Neural progenitor cell (in vitro differentiated cells): ENCODE measurements around the gene SLX1A. TPM values are rescaled to one million over a fixed set of nuclear protein-coding genes. Genes with fewer than 3 reads are reported as not detected.
"Not testable (repeated sequence)": the region's sequence is repeated elsewhere in the genome, so short reads cannot be mapped to it uniquely, and the experiment has no call there.

ENCODE experiments used
- DNase-seq: peaks from one replicate; pipeline ENCODE4 v3.0.0-alpha.2; 2016; ENCODE audit warnings: low spot score
- H2AFZ ChIP-seq: fragments of 200-600 bp; sonication (generic); replicated peaks from 2 replicates; pipeline ENCODE4 v1.6.1; 2016; ENCODE audit warnings: antibody characterized with exemption
- H3F3A ChIP-seq: fragments of 200-600 bp; sonication (generic); 2 replicates; pipeline ENCODE4 v1.6.1; 2016; ENCODE audit warnings: antibody characterized with exemption, low read depth
- H3K27ac ChIP-seq: fragments of 200-600 bp; sonication (generic); 2 replicates; pipeline ENCODE4 v1.5.1; 2016; ENCODE audit warnings: mild to moderate bottlenecking
- H3K27me3 ChIP-seq: fragments of 200-600 bp; sonication (generic); 2 replicates; pipeline ENCODE4 v1.6.1; 2016; ENCODE audit warnings: mild to moderate bottlenecking, moderate library complexity
- H3K36me3 ChIP-seq: fragments of 200-600 bp; sonication (generic); 2 replicates; pipeline ENCODE4 v1.5.1; 2016
- H3K4me1 ChIP-seq: fragments of 200-600 bp; sonication (generic); 2 replicates; pipeline ENCODE4 v1.6.1; 2016; ENCODE audit warnings: mixed run types
- H3K4me2 ChIP-seq: fragments of 200-600 bp; sonication (generic); 2 replicates; pipeline ENCODE4 v1.6.1; 2016
- H3K4me3 ChIP-seq: fragments of 200-600 bp; sonication (generic); 2 replicates; pipeline ENCODE4 v1.5.1; 2016
- H3K79me2 ChIP-seq: fragments of 200-600 bp; sonication (generic); 2 replicates; pipeline ENCODE4 v1.6.1; 2016; ENCODE audit warnings: low read depth
- H3K9ac ChIP-seq: fragments of 200-600 bp; sonication (generic); 2 replicates; pipeline ENCODE4 v1.6.1; 2016
- H3K9me3 ChIP-seq: fragments of 200-600 bp; sonication (generic); 2 replicates; pipeline ENCODE4 v1.5.1; 2016; ENCODE audit warnings: low read depth
- H4K20me1 ChIP-seq: fragments of 200-600 bp; sonication (generic); 2 replicates; pipeline ENCODE4 v1.6.1; 2016; ENCODE audit warnings: low read depth
- H3K27ac Mint-ChIP-seq: 3 replicates; pipeline ENCODE4 v1.8.0; 2021; ENCODE audit warnings: mixed read lengths
- H3K27me3 Mint-ChIP-seq: 2 replicates; pipeline ENCODE4 v1.8.0; 2022; ENCODE audit warnings: low read depth, mild to moderate bottlenecking, inconsistent platforms, moderate library complexity, mixed read lengths; ENCODE audit not compliant: insufficient read depth
- H3K36me3 Mint-ChIP-seq: 3 replicates; pipeline ENCODE4 v1.8.0; 2021; ENCODE audit warnings: mixed read lengths
- H3K4me1 Mint-ChIP-seq: 3 replicates; pipeline ENCODE4 v1.8.0; 2021; ENCODE audit warnings: mixed read lengths
- H3K4me3 Mint-ChIP-seq: 3 replicates; pipeline ENCODE4 v1.8.0; 2021; ENCODE audit warnings: mild to moderate bottlenecking, moderate library complexity, mixed read lengths
- H3K9me3 Mint-ChIP-seq: 3 replicates; pipeline ENCODE4 v1.8.0; 2020; ENCODE audit warnings: mixed read lengths
- small RNA-seq: library from RNA; depleted of rRNA; stranded (forward); fragments of <200 nt; gene quantifications from one replicate; pipeline ENCODE3, GENCODE V24; 2015
- total RNA-seq: library from RNA; depleted of rRNA; stranded (reverse); fragments of >200 nt; gene quantifications from 2 replicates; pipeline ENCODE4 v1.2.3, GENCODE V29; 2015; ENCODE audit warnings: low replicate concordance

The SLX1A gene
- total RNA-seq, 1 donor from 2014 or later, result 10.4 TPM

DNA sequence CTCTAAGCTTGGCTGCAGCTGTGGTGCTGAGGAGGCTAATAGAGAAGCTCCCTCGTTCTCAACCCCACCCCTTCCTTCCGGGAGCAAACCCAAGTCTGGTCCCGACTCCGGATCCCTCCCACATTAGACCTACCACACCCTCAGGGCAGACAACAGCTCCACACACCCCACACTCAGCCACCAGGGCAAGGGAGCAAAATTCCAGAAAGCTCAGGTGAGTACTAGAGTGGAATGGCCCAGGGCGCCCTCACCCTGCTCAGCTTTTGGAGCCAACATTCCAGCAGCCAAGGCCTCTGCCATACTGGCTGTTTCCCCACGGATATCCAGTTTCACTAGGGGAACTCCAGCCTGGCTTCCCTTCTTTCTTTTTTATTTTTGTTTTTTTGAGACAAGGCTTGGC lies 15.4 kb downstream of the SLX1A start:
- H3K9me3 ChIP-seq, DNase-seq, H3K4me2 ChIP-seq, H3K4me1 Mint-ChIP-seq, H3K4me3 Mint-ChIP-seq, H3K27me3 ChIP-seq, H3K36me3 ChIP-seq, H3K27me3 Mint-ChIP-seq, H3K27ac Mint-ChIP-seq, H3K79me2 ChIP-seq, H3K36me3 Mint-ChIP-seq, H3K27ac ChIP-seq, H3K9ac ChIP-seq, H3K4me1 ChIP-seq, H3K9me3 Mint-ChIP-seq, H4K20me1 ChIP-seq, H3F3A ChIP-seq, H2AFZ ChIP-seq, H3K4me3 ChIP-seq: not testable (repeated sequence)

DNA sequence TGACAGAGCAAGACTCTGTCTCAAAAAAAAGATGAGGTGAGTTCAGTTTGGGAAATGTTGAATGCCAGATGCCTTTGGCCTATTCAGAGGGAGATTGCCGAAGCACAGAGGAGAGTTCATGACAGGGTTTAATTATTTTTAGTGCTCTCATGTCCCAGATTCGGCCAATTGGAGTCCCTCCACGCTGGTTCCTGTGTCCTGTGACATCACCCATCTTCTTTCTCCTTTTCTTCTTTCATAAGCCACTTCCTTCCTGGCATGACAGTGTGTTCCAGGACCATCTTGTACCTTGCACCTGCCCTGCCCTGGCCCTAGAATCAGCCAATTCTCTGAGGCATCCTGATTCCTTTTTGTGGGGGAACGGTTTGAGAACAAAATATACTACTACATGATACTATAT lies 17.7 kb downstream of the SLX1A start:
- H3K4me1 Mint-ChIP-seq, H3K79me2 ChIP-seq, H4K20me1 ChIP-seq, H3K4me2 ChIP-seq, H3K27ac Mint-ChIP-seq, H3K27me3 ChIP-seq, H3K36me3 ChIP-seq, H3F3A ChIP-seq, H3K4me1 ChIP-seq, H3K36me3 Mint-ChIP-seq, H3K9ac ChIP-seq, H3K9me3 Mint-ChIP-seq, H3K9me3 ChIP-seq, H3K4me3 ChIP-seq, H3K4me3 Mint-ChIP-seq, H2AFZ ChIP-seq, H3K27me3 Mint-ChIP-seq, DNase-seq, H3K27ac ChIP-seq: not testable (repeated sequence)

DNA sequence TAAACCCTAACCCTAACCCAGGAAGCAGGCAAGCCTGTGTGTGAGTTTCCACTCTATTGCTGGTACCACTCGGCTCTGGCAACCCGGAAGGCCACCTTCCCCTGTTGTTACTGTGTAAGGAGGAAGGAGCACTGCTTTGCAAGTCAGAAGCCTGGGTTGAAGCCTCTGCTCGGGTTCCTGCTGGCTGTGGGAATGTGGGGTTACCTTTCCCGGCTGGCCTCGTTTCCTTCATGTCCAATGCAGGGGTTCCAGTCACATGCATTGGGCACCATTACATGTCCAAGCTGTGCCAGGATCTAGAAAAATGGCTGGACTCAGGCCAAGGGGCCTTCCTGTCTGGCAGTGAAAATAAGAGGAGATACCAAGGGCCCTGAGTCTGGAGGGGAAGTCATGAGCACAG lies 23.4 kb downstream of the SLX1A start:
- H3K9me3 ChIP-seq, H3K4me1 ChIP-seq, H3K27ac Mint-ChIP-seq, H3K27ac ChIP-seq, H3K4me1 Mint-ChIP-seq, H2AFZ ChIP-seq, H3K27me3 ChIP-seq, H3K4me3 Mint-ChIP-seq, H3K4me2 ChIP-seq, DNase-seq, H3K9me3 Mint-ChIP-seq, H3F3A ChIP-seq, H3K36me3 Mint-ChIP-seq, H3K79me2 ChIP-seq, H3K9ac ChIP-seq, H3K27me3 Mint-ChIP-seq, H3K4me3 ChIP-seq, H4K20me1 ChIP-seq, H3K36me3 ChIP-seq: not testable (repeated sequence)

Small RNA genes lying within 50 kb of the gene (small RNA-seq; reads per million reads assigned to genes)
- gene AC106782.4, result not detected

Other genes starting within 250 kb of the SLX1A start
- gene TMEM219, start 231.8 kb upstream of the SLX1A start, total RNA-seq, result 50.7 and 123 TPM in 2 replicates
- 13.8 and 49.9 TPM in 2 replicates for gene TAOK2, start 220.0 kb upstream of the SLX1A start, total RNA-seq
- 4.7 and 14.1 TPM in 2 replicates for gene HIRIP3, start 198.3 kb upstream of the SLX1A start, total RNA-seq
- 104 and 129 TPM in 2 replicates for gene INO80E, start 197.6 kb upstream of the SLX1A start, total RNA-seq
- gene DOC2A, start 182.8 kb upstream of the SLX1A start, total RNA-seq, result 3.1 and 8.1 TPM in 2 replicates
- gene C16orf92, start 170.7 kb upstream of the SLX1A start, total RNA-seq, result not detected in 2 replicates
- gene TLCD3B, start 162.6 kb upstream of the SLX1A start, total RNA-seq, result 2.4 and 9.0 TPM in 2 replicates
- 469 and 981 TPM in 2 replicates for gene ALDOA, start 128.1 kb upstream of the SLX1A start, total RNA-seq
- 93.3 and 166 TPM in 2 replicates for gene PPP4C, start 117.9 kb upstream of the SLX1A start, total RNA-seq
- gene TBX6, start 102.0 kb upstream of the SLX1A start, total RNA-seq, result 0.39 and 2.8 TPM in 2 replicates
- gene YPEL3, start 97.7 kb upstream of the SLX1A start, total RNA-seq, result 6.8 and 30.7 TPM in 2 replicates
- gene GDPD3, start 80.3 kb upstream of the SLX1A start, total RNA-seq, result 0.12 and 0.13 TPM in 2 replicates
- 20.9 and 41.1 TPM in 2 replicates for gene MAPK3, start 70.7 kb upstream of the SLX1A start, total RNA-seq
- 9.4 and 10.6 TPM in 2 replicates for gene CORO1A, start 10.3 kb upstream of the SLX1A start, total RNA-seq
- gene BOLA2B, start 209 bp upstream of the SLX1A start, total RNA-seq, result 90.4 and 133 TPM in 2 replicates
- 6.2 and 8.5 TPM in 2 replicates for gene SULT1A3, start 5.4 kb downstream of the SLX1A start, total RNA-seq
- 1.9 and 4.0 TPM in 2 replicates for gene NPIPB13, start 54.6 kb downstream of the SLX1A start, total RNA-seq
- gene CD2BP2, start 161.4 kb downstream of the SLX1A start, total RNA-seq, result 30.4 and 55.1 TPM in 2 replicates
- 8.2 and 23.4 TPM in 2 replicates for gene TBC1D10B, start 176.6 kb downstream of the SLX1A start, total RNA-seq
- gene MYL11, start 180.9 kb downstream of the SLX1A start, total RNA-seq, result 0.68 and 4.1 TPM in 2 replicates
- gene SEPTIN1, start 188.7 kb downstream of the SLX1A start, total RNA-seq, result 1.1 TPM in 1 of 2 replicates, not detected in the other
- gene ZNF48, start 201.5 kb downstream of the SLX1A start, total RNA-seq, result 39.3 and 41.8 TPM in 2 replicates
- 6.0 and 17.7 TPM in 2 replicates for gene ZNF771, start 213.7 kb downstream of the SLX1A start, total RNA-seq
- gene DCTPP1, start 236.2 kb downstream of the SLX1A start, total RNA-seq, result 30.4 and 47.9 TPM in 2 replicates